Lung (tissue), 12 donors: ENCODE data around the gene RTL3. TPM values are rescaled to one million over a fixed set of nuclear protein-coding genes. Genes with fewer than 3 reads are reported as not detected.

Source experiments
- ATAC-seq: fragments of 200-7000 bp; cut with Tn5 transposase; one replicate; pipeline ENCODE4 v1.9.1; 2020; ENCODE audit warnings: moderate number of reproducible peaks; ENCODE audit not compliant: insufficient read depth, low FRiP score
- DNase-seq, 3 donors: peaks; one replicate each; pipeline ENCODE4 v3.0.0-alpha.2; 2013 to 2017
- H3K27ac ChIP-seq, 2 donors: one replicate each; pipeline ENCODE4 v1.5.1; 2013; ENCODE audit warnings: mild to moderate bottlenecking in 2 of 2, moderate library complexity in 2 of 2, control low read depth in 1 of 2, inconsistent platforms in 1 of 2, low read depth in 1 of 2, low read length in 1 of 2
- H3K27me3 ChIP-seq, 3 donors: one replicate each; pipeline ENCODE4 v1.5.1; 2013; ENCODE audit warnings: low read length in 2 of 3; ENCODE audit not compliant: control insufficient read depth in 3 of 3, insufficient read depth in 3 of 3
- H3K36me3 ChIP-seq, 4 donors: one replicate each; pipeline ENCODE4 v1.5.1; 2013; ENCODE audit warnings: low read length in 4 of 4, mild to moderate bottlenecking in 1 of 4, moderate library complexity in 1 of 4; ENCODE audit not compliant: control insufficient read depth in 4 of 4, insufficient read depth in 4 of 4
- H3K4me1 ChIP-seq, 5 donors: one replicate each; pipeline ENCODE4 v1.5.1; 2013; ENCODE audit warnings: low read length in 5 of 5, mild to moderate bottlenecking in 2 of 5, moderate library complexity in 1 of 5; ENCODE audit not compliant: control insufficient read depth in 5 of 5, insufficient read depth in 5 of 5
- H3K4me3 ChIP-seq: one replicate; pipeline ENCODE4 v1.5.1; 2013; ENCODE audit warnings: mild to moderate bottlenecking, control low read depth, moderate library complexity
- H3K9ac ChIP-seq, 2 donors: one replicate each; pipeline ENCODE4 v1.5.1; 2013; ENCODE audit warnings: low read length in 2 of 2, control low read depth in 1 of 2; ENCODE audit not compliant: insufficient read depth in 1 of 2
- H3K9me3 ChIP-seq, 4 donors: one replicate each; pipeline ENCODE4 v1.5.1; 2013; ENCODE audit warnings: low read length in 3 of 4, mild to moderate bottlenecking in 1 of 4, moderate library complexity in 1 of 4; ENCODE audit not compliant: control insufficient read depth in 4 of 4, insufficient read depth in 3 of 4
- WGBS, 2 donors: extraction: QIAGEN DNeasy Blood & Tissue Kit; methylation state at CpG; one replicate each; pipeline ENCODE4 v1.1.7; 2013; 5-methylcytosine and 5-hydroxymethylcytosine counted together
- polyA plus RNA-seq, 2 donors: library from polyadenylated mRNA; stranded (reverse); fragments of 200-250 nt; gene quantifications; one replicate each; pipeline ENCODE4 v1.2.1, GENCODE V29; 2013
- total RNA-seq, 2 donors: library from RNA; depleted of rRNA in 1 of 2; stranded (reverse); fragments of >200 nt in 1 of 2; gene quantifications; one replicate each; pipeline ENCODE4 v1.2.1, GENCODE V29; 2014 to 2021
- TF ChIP-seq, protein P1 (sequence below): IDR thresholded peaks from 2 replicates; pipeline ENCODE4 v1.5.1; 2012; ENCODE audit warnings: mild to moderate bottlenecking; ENCODE audit errors: control extremely low read depth, extremely low read depth
- donor health status: control.
- donor health status: control.
- donor health status: Bipolar disorder and iron deficiency.
- donor health status: healthy.
- donor health status: DM: yes; HTN: yes; CAD: no.

The RTL3 gene
- total and polyA plus RNA-seq, 4 donors: 0.03 to 0.28 (median 0.16) TPM

DNA sequence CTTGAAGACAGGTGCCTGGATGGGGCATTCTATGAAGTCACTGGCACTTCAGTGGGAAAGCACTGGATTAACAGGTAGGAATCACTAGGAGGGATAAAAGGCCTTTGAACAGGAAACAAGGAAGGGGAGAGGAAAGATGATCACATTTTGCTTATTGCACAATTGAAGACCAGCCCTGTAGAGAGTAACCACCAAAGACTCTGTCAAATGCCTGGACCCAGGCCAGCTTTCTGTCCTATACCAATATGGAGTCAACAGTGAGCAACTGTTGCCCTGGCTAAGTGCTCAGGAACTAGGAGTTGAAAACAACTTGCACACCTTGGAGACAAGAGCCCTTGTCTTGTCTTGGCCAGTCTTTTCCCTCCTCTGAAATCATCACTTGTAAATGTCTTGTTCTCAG lies 14.1 kb upstream of the RTL3 start:
- TF ChIP-seq, protein P1, sequence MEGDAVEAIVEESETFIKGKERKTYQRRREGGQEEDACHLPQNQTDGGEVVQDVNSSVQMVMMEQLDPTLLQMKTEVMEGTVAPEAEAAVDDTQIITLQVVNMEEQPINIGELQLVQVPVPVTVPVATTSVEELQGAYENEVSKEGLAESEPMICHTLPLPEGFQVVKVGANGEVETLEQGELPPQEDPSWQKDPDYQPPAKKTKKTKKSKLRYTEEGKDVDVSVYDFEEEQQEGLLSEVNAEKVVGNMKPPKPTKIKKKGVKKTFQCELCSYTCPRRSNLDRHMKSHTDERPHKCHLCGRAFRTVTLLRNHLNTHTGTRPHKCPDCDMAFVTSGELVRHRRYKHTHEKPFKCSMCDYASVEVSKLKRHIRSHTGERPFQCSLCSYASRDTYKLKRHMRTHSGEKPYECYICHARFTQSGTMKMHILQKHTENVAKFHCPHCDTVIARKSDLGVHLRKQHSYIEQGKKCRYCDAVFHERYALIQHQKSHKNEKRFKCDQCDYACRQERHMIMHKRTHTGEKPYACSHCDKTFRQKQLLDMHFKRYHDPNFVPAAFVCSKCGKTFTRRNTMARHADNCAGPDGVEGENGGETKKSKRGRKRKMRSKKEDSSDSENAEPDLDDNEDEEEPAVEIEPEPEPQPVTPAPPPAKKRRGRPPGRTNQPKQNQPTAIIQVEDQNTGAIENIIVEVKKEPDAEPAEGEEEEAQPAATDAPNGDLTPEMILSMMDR: no peak
- ATAC-seq (no peak), DNase-seq (no peak)
- Histone ChIP-seq H3K4me1 (no peaks in the 10 kb centered on the region), H3K4me3 (no peak overlapping the region), H3K27ac (no peak overlapping the region), H3K36me3 (no peaks in the 10 kb centered on the region), H3K27me3 (no peaks in the 10 kb centered on the region), H3K9ac (no peak overlapping the region), H3K9me3 (no peaks in the 10 kb centered on the region)

DNA sequence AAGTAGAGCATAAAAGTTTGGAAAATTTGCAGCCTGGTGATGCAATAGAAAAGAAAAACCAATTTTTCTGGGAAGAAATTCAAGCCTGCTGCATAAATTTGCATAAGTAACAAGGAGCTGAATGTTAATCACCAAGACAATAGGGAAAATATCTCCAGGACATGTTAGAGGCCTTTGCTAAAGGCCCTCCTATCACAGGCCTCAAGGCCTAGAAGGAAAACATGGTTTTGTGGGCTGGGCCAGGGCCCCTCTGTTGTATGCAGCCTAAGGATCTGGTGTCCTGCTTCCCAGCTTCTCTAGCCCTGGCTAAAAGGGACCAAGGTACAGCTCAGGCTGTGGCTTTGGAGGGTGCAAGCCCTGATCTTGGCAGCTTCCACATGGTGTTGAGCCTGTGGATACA lies 6.2 kb upstream of the RTL3 start:
- Histone ChIP-seq H3K36me3 (no peaks in the 10 kb centered on the region), H3K4me1 (no peaks in the 10 kb centered on the region), H3K9ac (no peak overlapping the region), H3K27ac (no peak overlapping the region), H3K9me3 (peaks cover 0 to 2% (median 0%) of the 10 kb centered on the region in 4 donors), H3K27me3 (no peaks in the 10 kb centered on the region), H3K4me3 (no peak overlapping the region)
- no peak for ATAC-seq
- TF ChIP-seq, protein P1: no peak
- DNase-seq: no peak

DNA sequence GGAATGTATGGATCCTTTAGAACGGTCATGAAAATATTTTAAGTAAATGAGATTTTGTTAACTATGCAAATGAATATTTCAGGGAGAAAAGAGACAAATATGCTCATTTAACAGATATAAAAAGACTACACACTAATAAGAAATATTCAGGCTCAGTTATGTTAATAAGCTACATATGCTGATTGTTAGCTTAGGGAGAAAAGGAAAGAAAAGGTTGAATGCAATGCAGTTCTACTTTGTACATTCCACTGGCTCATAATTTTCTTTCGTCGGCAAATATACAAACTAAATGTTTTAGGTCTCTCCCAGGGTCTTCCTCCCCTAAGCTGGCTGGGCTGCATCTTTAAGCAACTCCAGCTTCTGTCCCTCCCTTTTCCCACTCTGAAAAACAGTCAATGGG lies 2.7 kb upstream of the RTL3 start:
- no peak for ATAC-seq

DNA sequence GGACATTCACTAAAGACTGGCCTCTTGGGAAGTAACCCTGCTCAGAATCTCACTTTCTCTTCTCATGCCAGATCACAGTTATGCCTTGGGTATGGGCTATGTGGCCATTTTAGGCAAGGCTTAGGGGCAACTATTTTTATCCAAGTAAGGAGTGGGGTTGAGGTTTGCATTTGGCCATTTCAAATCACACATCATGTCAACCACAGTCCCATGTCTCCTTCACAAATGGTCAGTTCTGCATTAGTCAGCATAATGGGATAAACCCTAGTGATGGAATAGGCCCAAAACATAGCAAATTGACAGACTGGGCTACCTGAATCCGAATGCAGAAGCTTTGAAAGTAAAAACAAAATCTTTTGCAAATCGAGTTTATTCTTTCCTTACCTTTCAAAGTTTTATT lies 827 bp upstream of the RTL3 start:
- Histone ChIP-seq H3K4me1 (no peaks in the 10 kb centered on the region), H3K27ac (no peak overlapping the region), H3K27me3 (no peaks in the 10 kb centered on the region), H3K36me3 (no peaks in the 10 kb centered on the region), H3K9me3 (peaks cover 0 to 2% (median 0%) of the 10 kb centered on the region in 4 donors), H3K9ac (no peak overlapping the region), H3K4me3 (no peak overlapping the region)
- TF ChIP-seq, protein P1: no peak
- WGBS, 2 donors: 53 to 93% methylated on average over 2 of the region's 2 CpGs
- DNase-seq (no peak), ATAC-seq (no peak)

More for the DNA sequence above, 2.7 kb upstream of the RTL3 start:
- Histone ChIP-seq H3K4me1 (no peaks in the 10 kb centered on the region), H3K36me3 (no peaks in the 10 kb centered on the region), H3K9ac (no peak overlapping the region), H3K9me3 (peaks cover 0 to 4% (median 0%) of the 10 kb centered on the region in 4 donors), H3K27me3 (no peaks in the 10 kb centered on the region), H3K27ac (no peak overlapping the region), H3K4me3 (no peak overlapping the region)
- TF ChIP-seq, protein P1: no peak
- WGBS, 2 donors: 81 to 94% methylated on average over 3 of the region's 3 CpGs
- no peak for DNase-seq
